Urothelium cell line (cell line): ENCODE data around the gene COL4A4.
"Not testable (repeated sequence)": the region's sequence is repeated elsewhere in the genome, so short reads cannot be mapped to it uniquely, and the experiment has no call there.

ENCODE experiments used
- DNase-seq: peaks from one replicate; pipeline ENCODE4 v3.0.0; 2011; ENCODE audit warnings: low spot score, mixed read lengths
- FAIRE-seq: peaks from 2 replicates; lab custom pipeline; 2011; peaks lifted over from hg19 to GRCh38; lab: Jason Lieb, UNC

COL4A4 gene

DNA sequence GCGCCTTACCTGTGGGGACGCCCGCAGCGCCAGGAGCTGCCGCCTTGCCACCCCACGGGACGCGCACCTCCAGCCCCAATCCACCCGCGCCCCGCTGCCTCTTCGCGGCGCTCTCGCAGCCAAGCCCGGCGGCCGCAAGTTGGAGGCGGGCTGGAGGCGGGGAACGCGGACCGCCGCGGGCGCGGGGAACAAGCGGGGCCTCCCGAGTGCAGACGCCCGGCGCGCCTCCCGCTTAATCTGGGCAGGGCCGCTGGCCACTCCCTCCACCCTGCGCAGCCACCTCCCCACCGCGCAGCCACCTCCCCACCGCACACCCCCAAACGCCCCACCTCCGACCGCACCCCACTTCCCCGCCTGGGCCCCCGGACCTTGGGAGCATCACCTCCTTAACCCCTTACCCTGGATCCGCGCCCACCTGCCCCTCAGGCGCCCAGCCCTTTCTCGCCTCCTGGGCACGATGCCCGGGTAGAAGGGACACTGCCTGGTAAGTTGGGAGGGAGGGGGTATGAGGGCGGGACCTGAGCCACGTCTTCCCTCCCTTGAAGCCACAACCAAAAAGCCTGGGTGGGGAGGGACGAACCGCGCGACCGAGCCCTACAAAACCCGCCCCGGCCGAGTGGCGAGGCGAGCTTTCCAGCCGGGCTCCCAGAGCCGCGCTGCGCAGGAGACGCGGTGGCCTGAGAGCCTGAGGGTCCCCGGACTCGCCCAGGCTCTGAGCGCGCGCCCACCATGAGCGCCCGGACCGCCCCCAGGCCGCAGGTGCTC is at the start of gene COL4A4, which contains the start of gene COL4A3:
COL4A4 (minus strand) TSS at position 208 of the 765 bp plus-strand sequence. CDS start 16,722 bp downstream, outside the sequence.
COL4A3 (plus strand) TSS at position 627 of the 765 bp plus-strand sequence; CDS start at position 730, 103 bp downstream.
- no peak for FAIRE-seq
- peak; percentile 67 for DNase-seq

DNA sequence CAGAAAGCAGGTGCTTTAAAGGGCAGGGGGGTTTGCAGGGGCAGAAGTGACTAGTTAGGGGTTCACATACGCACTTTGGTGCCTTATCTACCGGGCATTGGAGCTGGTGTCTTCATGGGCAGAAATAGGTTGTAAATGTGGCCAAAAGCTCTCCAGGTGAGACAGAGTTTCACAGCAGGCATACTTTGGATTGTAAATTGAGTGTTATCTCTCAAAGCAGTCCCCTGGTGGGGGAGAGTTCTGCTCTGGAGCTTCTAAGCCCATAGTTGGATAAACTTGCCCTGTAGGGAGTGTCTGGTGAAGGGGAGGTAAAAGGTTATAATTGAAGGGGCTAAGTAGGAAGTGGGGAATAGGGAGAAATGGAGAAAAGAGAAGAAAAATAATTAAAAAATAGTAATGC is 43.6 kb upstream of the COL4A4 start:
- DNase-seq = no peak
- peak; percentile 17 for FAIRE-seq

DNA sequence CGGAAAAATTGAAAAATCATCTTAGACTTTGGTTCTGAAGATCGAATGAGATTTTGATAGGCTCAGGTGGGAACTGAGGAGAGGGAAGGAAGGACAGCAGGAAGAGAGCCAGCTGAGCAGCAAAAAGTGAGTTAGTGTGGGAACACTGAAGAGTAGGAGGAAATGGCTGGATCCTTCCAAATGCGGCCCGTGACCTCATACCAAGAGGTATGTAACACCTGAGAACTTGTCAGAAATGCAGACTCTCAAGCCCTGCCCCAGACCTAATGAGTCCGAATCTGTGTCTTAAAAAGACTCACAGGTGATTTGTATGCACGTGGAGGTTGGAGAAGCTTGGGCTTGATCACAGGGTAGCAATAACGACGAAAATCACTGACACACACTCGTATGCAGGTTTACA is 42.4 kb upstream of the COL4A4 start:
- DNase-seq = no peak
- FAIRE-seq = no peak

DNA sequence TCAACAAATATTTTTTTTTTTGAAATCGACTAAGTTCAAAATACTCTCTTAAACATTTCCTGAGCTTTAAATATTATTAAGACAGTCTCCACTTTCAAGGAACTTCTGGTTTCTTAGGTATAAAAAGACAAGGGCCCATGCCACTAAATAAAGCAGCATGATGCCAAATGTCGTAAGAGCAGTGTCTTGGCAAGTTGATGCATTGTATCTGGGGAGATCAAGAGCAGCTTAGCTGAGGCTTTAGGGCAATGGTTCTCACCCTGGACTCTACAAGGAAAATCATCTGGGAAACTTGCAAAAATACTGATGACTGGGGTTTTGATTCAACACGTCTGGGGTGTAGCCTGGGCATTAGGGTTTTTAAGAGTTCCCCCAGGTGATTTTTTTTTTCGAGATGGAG is 41.7 kb upstream of the COL4A4 start:
- DNase-seq (no peak), FAIRE-seq (no peak)

- DNase-seq = no peak
- no peak for FAIRE-seq
These were observed 40.4 kb upstream of the COL4A4 start for GRCh38 chr2:227204452-227204851.

DNA sequence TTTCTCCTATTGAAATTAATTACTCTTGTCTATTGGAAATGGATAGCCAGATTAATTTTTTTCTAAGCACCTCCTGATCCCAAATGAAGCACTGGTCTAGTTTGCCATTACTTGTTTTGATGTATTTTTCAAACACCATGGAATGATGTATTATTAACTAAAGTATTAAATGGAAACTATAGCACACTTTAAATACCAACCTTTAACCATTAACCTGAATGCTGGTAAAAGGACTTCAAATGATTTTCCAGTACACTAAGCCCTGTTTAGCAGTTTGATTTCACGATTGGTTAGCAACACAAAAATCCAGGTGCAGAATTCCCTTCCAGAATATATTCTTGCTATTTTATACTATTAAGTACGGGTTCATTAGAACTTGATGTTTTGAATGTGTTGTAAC is 37.8 kb upstream of the COL4A4 start:
- no peak for FAIRE-seq
- DNase-seq = no peak

- FAIRE-seq = no peak
- no peak for DNase-seq
These were observed 34.9 kb upstream of the COL4A4 start for GRCh38 chr2:227198866-227199265.

- no peak for DNase-seq
- FAIRE-seq = no peak
These were observed 30.2 kb upstream of the COL4A4 start for GRCh38 chr2:227194219-227194618.

DNA sequence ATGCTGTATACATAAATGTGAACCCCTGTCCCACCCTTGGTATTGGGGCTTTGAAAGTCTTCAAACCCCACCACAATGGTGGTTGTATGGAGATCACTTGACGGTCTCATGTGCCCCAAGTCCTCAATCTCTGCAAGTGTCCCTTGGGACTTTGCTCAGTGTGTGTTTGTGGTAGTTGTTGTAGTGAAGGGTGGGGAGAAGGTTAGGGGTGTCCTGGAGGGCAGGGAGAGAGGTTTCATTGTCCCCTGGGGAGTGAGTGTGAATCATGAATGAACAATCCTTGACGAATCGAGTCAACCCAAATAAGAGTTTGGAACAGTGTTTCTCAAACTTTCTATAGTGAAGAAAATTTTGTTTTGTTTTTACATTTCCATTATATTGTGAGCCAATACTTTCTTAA is 28.5 kb upstream of the COL4A4 start:
- no peak for DNase-seq

DNA sequence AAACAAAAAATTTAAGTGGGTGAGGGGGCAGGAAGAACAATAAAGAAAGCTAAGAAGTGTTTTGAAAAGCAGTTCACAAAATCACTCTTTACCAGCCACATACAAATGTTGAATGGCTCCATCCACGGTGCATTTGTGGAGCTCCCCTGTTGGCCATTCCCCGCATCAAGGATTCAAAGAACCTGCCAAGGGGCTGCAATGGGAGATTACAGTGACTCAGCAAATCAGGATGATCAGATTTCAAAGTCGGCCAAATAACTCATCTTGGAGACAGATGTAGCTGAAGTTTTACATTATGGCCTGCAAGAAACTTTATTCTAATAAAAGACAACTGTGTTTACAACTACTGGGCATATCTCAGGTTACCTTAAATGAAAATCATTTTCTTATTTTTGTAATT is 27.4 kb upstream of the COL4A4 start:
- FAIRE-seq (no peak), DNase-seq (peak; percentile 28)

More for the DNA sequence above, 28.5 kb upstream of the COL4A4 start:
- FAIRE-seq = no peak

GRCh38 chr2:227188292-227188691 is 24.3 kb upstream of the COL4A4 start:
- FAIRE-seq (no peak), DNase-seq (peak; percentile 57)

DNA sequence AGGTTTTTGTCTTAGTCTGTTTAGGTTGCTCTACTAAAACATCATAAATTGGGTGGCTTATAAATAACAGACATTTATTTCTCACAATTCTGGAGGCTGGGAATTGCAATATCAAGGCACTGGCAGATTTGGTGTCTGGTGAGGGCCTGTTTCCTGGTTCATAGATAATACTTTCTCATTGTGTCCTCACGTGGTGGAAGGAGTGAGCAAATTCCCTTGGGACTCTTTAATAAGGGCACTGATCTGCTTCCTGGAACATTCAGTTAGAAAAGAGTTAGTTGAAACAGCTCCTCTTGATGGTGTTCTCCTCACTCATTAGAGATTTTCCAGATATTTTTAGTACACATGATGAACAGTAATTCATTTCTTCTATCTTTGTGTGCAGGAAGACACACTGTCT is 22.7 kb upstream of the COL4A4 start:
- no peak for FAIRE-seq
- no peak for DNase-seq

GRCh38 chr2:227185615-227186232 is 21.7 kb upstream of the COL4A4 start:
- no peak for FAIRE-seq
- no peak for DNase-seq

DNA sequence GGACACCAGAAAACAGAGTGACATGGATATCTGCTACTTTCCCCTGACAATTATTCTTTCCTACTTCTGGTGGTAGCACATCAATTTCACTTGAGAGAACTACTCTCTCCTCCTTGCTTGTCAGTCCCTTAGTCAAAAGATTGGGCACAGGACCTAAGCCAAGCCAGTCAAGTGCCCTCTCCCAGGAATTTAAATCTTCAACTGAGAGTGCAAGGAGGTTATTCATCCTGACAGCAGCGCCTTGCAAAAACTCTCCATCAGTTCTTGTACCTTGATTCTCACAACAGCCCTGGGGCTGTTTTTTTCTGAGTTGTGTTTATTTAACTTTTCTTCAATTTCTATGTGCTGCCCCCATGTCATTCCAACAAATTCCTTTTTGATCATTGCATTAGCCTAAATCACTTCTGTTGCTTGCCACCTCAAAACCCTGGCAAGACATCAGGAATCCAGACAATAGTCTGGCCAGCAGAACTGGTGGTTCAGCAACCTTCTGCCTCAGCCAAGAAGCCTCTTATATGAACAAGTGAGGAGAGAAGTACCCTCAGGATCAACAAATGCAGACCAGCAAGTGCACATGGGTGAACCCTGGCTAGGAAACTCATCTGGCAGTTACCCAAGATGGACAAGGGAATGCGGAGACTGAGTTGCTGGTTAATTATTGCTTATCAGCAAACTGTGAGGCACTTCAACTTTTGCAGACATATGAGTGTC is 19.8 kb upstream of the COL4A4 start:
- no peak for FAIRE-seq
- DNase-seq = no peak

- DNase-seq = no peak
- no peak for FAIRE-seq
These were observed 18.8 kb upstream of the COL4A4 start for GRCh38 chr2:227182765-227183164.

GRCh38 chr2:227180770-227181169 is 16.8 kb upstream of the COL4A4 start:
- no peak for FAIRE-seq
- no peak for DNase-seq

- FAIRE-seq (no peak), DNase-seq (no peak)
These were observed 16.1 kb upstream of the COL4A4 start for GRCh38 chr2:227179988-227180685.

DNA sequence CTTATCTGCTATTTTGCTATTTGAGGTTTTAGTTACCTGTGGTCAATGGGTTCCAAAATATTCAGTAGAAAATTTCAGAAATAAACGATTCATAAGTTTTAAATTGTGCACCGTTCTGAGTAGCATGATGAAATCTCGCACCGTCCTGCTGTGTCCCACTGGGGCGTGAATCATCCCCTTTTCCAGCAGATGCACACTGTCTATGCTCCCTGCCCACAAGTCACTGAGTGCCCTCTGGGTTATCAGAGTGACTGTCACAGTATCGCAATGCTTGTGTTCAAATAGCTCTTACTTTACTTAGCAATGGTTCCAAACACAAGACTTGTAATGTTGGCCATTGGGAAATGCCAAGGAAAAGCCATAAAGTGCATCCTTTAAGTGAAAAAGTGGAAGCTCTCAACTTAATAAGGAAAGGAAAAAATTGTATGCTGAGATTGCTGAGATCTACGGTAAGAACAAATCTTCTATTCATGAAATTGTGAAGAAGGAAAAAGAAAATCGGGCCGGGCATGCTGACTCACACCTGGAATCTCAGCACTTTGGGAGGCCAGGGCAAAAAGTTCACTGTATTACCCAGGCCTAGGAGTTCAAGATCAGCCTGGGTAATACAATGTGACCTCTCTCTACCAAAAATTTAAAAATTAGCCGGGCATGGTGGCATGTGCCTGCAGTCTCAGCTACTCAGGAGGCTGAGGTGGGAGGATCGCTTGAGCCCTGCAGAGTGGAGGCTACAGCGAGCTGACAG is 13.8 kb upstream of the COL4A4 start:
- DNase-seq (no peak), FAIRE-seq (no peak)

DNA sequence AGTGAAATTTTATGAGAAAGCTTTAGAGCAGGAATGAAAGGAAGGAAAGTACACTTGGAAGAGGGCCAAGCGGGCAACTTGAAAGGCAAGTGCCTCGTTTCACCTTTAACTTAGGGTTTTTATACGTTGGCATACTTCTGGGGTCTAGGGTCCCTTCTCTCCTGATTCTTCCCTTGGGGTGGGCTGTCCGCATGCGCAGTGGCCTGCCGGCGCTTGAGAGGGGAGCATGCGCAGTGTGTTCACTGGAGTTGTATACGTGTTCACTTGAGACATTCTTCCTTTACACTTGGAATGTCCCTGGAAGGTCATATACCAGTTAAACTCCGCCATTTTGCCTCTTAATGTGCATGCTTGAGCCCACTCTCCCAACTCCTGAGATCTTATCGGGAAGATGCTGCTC is 7.8 kb upstream of the COL4A4 start:
- FAIRE-seq, DNase-seq: not testable (repeated sequence)

- no peak for FAIRE-seq
- peak; percentile 16 for DNase-seq
These were observed 822 bp upstream of the COL4A4 start for GRCh38 chr2:227164763-227165291.
